Activated T-cell treated with anti-CD3 and anti-CD28 coated beads, Interleukin-2, amount 50 U/mL, for 1 hour (primary cell): ENCODE data around the gene MGAT4B.
A peak's percentile ranks its signal among the peaks of the same experiment; 100 is the strongest.
"Not testable (repeated sequence)": the region's sequence is repeated elsewhere in the genome, so short reads cannot be mapped to it uniquely, and the experiment has no call there.

Experiments used
- DNase-seq: peaks from one replicate; pipeline ENCODE4 v3.0.0-alpha.2; 2020

The MGAT4B gene

GRCh38 chr5:179806250-179807048, at the start of gene MGAT4B:
Gene MGAT4B (minus strand): TSS chr5:179806866. CDS start chr5:179806583, 283 bp downstream.
- peak; percentile 71 for DNase-seq

GRCh38 chr5:179854356-179854755, 47.7 kb upstream of the MGAT4B start:
- DNase-seq = no peak

GRCh38 chr5:179852993-179853547, 46.4 kb upstream of the MGAT4B start:
- no peak for DNase-seq

- no peak for DNase-seq
Measured at GRCh38 chr5:179841621-179842020, 35.0 kb upstream of the MGAT4B start.

GRCh38 chr5:179840766-179841165, 34.1 kb upstream of the MGAT4B start:
- DNase-seq = no peak

GRCh38 chr5:179840321-179840720, 33.7 kb upstream of the MGAT4B start:
- DNase-seq = no peak

- no peak for DNase-seq
Measured at GRCh38 chr5:179839328-179840256, 32.9 kb upstream of the MGAT4B start.

- DNase-seq = no peak
Measured at GRCh38 chr5:179837076-179838011, 30.7 kb upstream of the MGAT4B start.

GRCh38 chr5:179836225-179837019, 29.8 kb upstream of the MGAT4B start:
- peak; percentile 51 for DNase-seq

GRCh38 chr5:179834871-179835270, 28.2 kb upstream of the MGAT4B start:
- DNase-seq = not testable (repeated sequence)

GRCh38 chr5:179834120-179834519, 27.5 kb upstream of the MGAT4B start:
- no peak for DNase-seq

- DNase-seq = no peak
Measured at GRCh38 chr5:179833709-179834070, 27.0 kb upstream of the MGAT4B start.

- DNase-seq = no peak
Measured at GRCh38 chr5:179833056-179833708, 26.5 kb upstream of the MGAT4B start.

- DNase-seq = no peak
Measured at GRCh38 chr5:179832039-179832745, 25.5 kb upstream of the MGAT4B start.

- no peak for DNase-seq
Measured at GRCh38 chr5:179830818-179831468, 24.3 kb upstream of the MGAT4B start.

- DNase-seq = no peak
Measured at GRCh38 chr5:179829732-179830435, 23.2 kb upstream of the MGAT4B start.

- no peak for DNase-seq
Measured at GRCh38 chr5:179828756-179829421, 22.2 kb upstream of the MGAT4B start.

GRCh38 chr5:179827680-179828079, 21.0 kb upstream of the MGAT4B start:
- no peak for DNase-seq
